ENCODE results near the gene DEPDC7.

DNA sequence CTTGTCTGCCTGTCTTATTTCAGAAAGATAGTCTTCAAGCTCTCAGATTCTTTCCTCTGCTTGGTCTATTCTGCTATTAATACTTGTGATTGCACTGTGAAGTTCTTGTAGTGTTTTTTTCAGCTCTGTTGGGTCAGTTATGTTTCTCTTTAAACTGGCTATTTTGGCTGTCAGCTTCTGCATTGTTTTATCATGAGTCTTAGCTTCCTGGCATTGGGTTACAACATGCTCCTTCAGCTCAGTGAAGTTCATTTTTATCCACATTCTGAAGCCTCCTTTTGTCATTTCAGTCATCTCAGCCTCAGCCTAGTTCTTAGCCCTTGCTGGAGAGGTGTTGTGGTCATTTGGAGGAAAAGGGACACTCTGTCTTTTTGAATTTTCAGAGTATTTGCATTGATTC, 15.5 kb upstream of the DEPDC7 start:
- TF ChIP-seq, protein P1, sequence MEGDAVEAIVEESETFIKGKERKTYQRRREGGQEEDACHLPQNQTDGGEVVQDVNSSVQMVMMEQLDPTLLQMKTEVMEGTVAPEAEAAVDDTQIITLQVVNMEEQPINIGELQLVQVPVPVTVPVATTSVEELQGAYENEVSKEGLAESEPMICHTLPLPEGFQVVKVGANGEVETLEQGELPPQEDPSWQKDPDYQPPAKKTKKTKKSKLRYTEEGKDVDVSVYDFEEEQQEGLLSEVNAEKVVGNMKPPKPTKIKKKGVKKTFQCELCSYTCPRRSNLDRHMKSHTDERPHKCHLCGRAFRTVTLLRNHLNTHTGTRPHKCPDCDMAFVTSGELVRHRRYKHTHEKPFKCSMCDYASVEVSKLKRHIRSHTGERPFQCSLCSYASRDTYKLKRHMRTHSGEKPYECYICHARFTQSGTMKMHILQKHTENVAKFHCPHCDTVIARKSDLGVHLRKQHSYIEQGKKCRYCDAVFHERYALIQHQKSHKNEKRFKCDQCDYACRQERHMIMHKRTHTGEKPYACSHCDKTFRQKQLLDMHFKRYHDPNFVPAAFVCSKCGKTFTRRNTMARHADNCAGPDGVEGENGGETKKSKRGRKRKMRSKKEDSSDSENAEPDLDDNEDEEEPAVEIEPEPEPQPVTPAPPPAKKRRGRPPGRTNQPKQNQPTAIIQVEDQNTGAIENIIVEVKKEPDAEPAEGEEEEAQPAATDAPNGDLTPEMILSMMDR (tag by site-specific recombination; IDR thresholded peaks at IDR 0.05): no peak
- TF ChIP-seq, protein P2, sequence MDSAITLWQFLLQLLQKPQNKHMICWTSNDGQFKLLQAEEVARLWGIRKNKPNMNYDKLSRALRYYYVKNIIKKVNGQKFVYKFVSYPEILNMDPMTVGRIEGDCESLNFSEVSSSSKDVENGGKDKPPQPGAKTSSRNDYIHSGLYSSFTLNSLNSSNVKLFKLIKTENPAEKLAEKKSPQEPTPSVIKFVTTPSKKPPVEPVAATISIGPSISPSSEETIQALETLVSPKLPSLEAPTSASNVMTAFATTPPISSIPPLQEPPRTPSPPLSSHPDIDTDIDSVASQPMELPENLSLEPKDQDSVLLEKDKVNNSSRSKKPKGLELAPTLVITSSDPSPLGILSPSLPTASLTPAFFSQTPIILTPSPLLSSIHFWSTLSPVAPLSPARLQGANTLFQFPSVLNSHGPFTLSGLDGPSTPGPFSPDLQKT (IDR thresholded peaks at IDR 0.05; ENCODE audit: borderline replicate concordance, low read depth, low read length): no peak
- TF ChIP-seq ZNF521 (tag by site-specific recombination; IDR thresholded peaks at IDR 0.05) (no peak), TRIM28 (IDR thresholded peaks at IDR 0.05; ENCODE audit: borderline replicate concordance, low read length) (no peak), YY1 (tag by site-specific recombination; IDR thresholded peaks at IDR 0.05) (no peak), ZNF174 (tag by site-specific recombination; IDR thresholded peaks at IDR 0.05) (no peak), ZNF324 (tag by site-specific recombination; IDR thresholded peaks at IDR 0.05) (no peak), ZNF114 (tag by site-specific recombination; IDR thresholded peaks at IDR 0.05) (no peak), ZNF514 (tag by site-specific recombination; IDR thresholded peaks at IDR 0.05) (no peak), ZNF350 (tag by site-specific recombination; IDR thresholded peaks at IDR 0.05) (no peak), ZNF530 (tag by site-specific recombination; IDR thresholded peaks at IDR 0.05; ENCODE audit: low read depth) (no peak), SALL2 (tag by site-specific recombination; IDR thresholded peaks at IDR 0.05; ENCODE audit: borderline replicate concordance) (no peak)
- TF ChIP-seq, protein P3, sequence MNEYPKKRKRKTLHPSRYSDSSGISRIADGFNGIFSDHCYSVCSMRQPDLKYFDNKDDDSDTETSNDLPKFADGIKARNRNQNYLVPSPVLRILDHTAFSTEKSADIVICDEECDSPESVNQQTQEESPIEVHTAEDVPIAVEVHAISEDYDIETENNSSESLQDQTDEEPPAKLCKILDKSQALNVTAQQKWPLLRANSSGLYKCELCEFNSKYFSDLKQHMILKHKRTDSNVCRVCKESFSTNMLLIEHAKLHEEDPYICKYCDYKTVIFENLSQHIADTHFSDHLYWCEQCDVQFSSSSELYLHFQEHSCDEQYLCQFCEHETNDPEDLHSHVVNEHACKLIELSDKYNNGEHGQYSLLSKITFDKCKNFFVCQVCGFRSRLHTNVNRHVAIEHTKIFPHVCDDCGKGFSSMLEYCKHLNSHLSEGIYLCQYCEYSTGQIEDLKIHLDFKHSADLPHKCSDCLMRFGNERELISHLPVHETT (tag by site-specific recombination; IDR thresholded peaks at IDR 0.05): no peak
